Thyroid gland (tissue), 4 donors: ENCODE measurements around the gene PRODH. TPM values are rescaled to one million over a fixed set of nuclear protein-coding genes. Genes with fewer than 3 reads are reported as not detected.
"Not testable (repeated sequence)": the region's sequence is repeated elsewhere in the genome, so short reads cannot be mapped to it uniquely, and the experiment has no call there.

Source experiments
- DNase-seq, 2 donors: peaks; one replicate each; pipeline ENCODE4 v3.0.0-alpha.2; 2019
- H3K27ac ChIP-seq, 3 donors: fragments of 200-600 bp; sonication (generic); 1 replicate in 2 of 3; 2 replicates in 1 of 3; pipeline ENCODE4 v1.5.1; 2016 to 2019; ENCODE audit warnings: mild to moderate bottlenecking in 1 of 3, moderate library complexity in 1 of 3
- H3K27me3 ChIP-seq: fragments of 200-600 bp; sonication (generic); one replicate; pipeline ENCODE4 v1.5.1; 2019
- H3K36me3 ChIP-seq, 2 donors: fragments of 200-600 bp; sonication (generic); one replicate each; pipeline ENCODE4 v1.5.1; 2016 to 2019
- H3K4me1 ChIP-seq, 2 donors: fragments of 200-600 bp; sonication (generic); one replicate each; pipeline ENCODE4 v1.5.1; 2017 to 2019
- H3K4me3 ChIP-seq, 3 donors: fragments of 200-600 bp; sonication (generic); replicated peaks in 1 of 3; 1 replicate in 2 of 3; 2 replicates in 1 of 3; pipeline ENCODE4 v1.5.1; 2016; ENCODE audit warnings: mild to moderate bottlenecking in 1 of 3
- H3K9me3 ChIP-seq: fragments of 200-600 bp; sonication (generic); one replicate; pipeline ENCODE4 v1.5.1; 2017
- CTCF ChIP-seq, 6 experiments: fragments of 200-600 bp in 3 of 6; fragments of 450-650 bp in 3 of 6; sonication (generic) in 3 of 6; IDR thresholded peaks; one replicate each; pipeline ENCODE4 v1.5.1; 2016 to 2019; ENCODE audit warnings: antibody characterized with exemption in 6 of 6, mild to moderate bottlenecking in 2 of 6, inconsistent platforms in 1 of 6, moderate library complexity in 1 of 6
- POLR2A ChIP-seq, 2 donors: fragments of 450-650 bp; IDR thresholded peaks; one replicate each; pipeline ENCODE4 v1.6.1; 2017; ENCODE audit warnings: antibody characterized with exemption in 2 of 2, mild to moderate bottlenecking in 2 of 2, moderate library complexity in 1 of 2
- WGBS, 2 donors: methylation state at CpG; one replicate each; pipeline ENCODE4 v1.1.5; 2017; 5-methylcytosine and 5-hydroxymethylcytosine counted together
- intact Hi-C: fragments of 100-400 bp; cut with DNase I; formaldehyde crosslinking; loops from one replicate; pipeline ENCODE4 v1.15.1; 2023
- total RNA-seq, 4 donors: library from RNA; depleted of rRNA; stranded (reverse); fragments of >200 nt; gene quantifications; one replicate each; pipeline ENCODE4 v1.2.3, GENCODE V29; 2016

The PRODH gene
- total RNA-seq, 4 donors from 2014 or later = 1.6 to 10.2 (median 5.2) TPM

DNA sequence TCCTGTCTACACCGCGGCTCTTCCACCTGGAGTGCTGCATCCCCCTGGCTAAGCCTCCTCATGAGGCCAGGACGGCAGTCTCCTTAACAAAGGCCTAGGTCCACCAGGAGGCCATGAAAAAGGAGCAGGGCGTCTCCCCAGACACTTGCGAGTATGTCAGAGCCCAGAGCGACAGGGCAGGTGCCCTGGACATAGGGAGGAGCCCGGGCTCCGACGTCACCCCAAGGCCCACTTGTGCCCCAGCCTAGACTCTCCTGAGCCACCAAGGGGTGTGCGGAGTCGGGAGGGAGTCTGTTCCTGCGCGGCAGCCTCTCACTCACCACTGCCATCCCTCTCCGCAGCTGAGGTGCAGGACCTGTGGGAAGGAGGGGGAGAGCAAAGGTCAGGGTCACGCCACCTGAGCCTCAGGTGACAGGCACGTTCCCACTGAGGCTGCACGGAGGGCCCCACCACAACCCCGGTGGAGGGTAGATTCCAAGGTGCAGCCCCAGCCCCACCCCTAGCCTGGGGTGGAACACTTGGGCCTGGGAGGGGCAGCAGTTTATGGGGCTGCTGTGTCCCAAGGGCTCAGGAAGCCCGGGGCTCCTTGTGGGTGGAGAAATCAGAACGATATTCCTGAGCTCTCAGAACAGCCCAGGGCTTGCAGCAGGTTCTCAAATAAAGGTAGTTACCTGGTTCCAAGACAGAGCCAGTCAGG lies 10.6 kb downstream of the PRODH start:
- no CpG with 5 or more reads among the region's 20 CpGs for WGBS, 2 donors
- no peaks in the 10 kb centered on the region for H3K9me3 ChIP-seq
- TF ChIP-seq POLR2A (IDR thresholded peaks at IDR 0.05) = no peak
- no peak for TF ChIP-seq CTCF (IDR thresholded peaks at IDR 0.05)
- no peaks in the 10 kb centered on the region for H3K36me3 ChIP-seq
- intact Hi-C loops = no loop called here
- no peak overlapping the region for H3K27ac ChIP-seq
- no peak overlapping the region for H3K4me3 ChIP-seq
- H3K27me3 ChIP-seq = no peaks in the 10 kb centered on the region
- no peaks in the 10 kb centered on the region for H3K4me1 ChIP-seq
- no peak for DNase-seq

GRCh38 chr22:18920257-18920902 lies 15.7 kb downstream of the PRODH start:
- H3K36me3 ChIP-seq, H3K27ac ChIP-seq, DNase-seq, H3K4me1 ChIP-seq, H3K27me3 ChIP-seq, H3K9me3 ChIP-seq, H3K4me3 ChIP-seq, intact Hi-C loops: not testable (repeated sequence)
- WGBS, 2 donors = no CpG with 5 or more reads among the region's 12 CpGs

DNA sequence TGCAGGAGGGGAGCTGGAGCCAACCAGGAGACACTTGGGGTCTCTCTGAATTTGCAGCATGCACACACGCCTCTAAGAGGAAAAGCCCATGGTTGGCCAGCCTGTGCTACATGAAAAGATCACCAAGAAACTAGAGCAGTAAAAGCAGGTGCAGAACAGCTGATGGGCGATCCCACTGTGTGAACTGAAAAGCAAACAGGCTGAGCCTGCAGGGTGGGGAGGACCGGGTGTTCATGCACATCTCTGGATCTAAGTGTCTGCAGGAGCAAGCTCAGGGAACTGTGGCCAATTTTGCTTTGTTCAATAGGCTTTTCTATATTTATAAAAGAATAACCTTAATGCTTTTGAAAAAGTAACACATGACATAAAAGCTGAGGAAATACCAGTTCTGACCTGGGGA lies 18.3 kb downstream of the PRODH start:
- H3K4me3 ChIP-seq, H3K27me3 ChIP-seq, H3K4me1 ChIP-seq, DNase-seq, H3K36me3 ChIP-seq, H3K27ac ChIP-seq, intact Hi-C loops, H3K9me3 ChIP-seq: not testable (repeated sequence)
- WGBS, 2 donors = 89% methylated on average over 1 of the region's 3 CpGs; no CpG with 5 or more reads in 1 of the 2 donors

DNA sequence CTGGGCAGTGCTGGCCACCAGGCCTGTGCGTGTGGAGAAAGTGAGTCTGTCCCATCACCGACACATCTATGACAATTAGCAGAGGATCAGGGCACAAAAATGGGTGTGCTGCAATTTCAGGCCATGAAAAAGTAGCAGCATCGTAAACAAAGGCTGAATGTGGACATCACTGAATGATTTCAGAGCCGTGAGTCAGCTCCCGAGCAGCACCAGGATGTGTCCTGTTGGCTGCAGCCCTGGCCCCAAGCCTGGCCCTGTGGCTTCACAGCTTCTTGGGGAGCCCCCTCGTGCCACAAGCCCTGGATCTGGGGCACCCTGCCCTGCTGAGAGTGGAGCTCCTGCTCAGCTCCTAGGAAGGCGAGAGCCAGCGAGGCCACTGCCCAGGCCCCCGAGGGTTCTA lies 20.5 kb downstream of the PRODH start:
- H3K4me3 ChIP-seq, H3K4me1 ChIP-seq, H3K9me3 ChIP-seq, intact Hi-C loops, H3K27ac ChIP-seq, H3K27me3 ChIP-seq, H3K36me3 ChIP-seq, DNase-seq: not testable (repeated sequence)
- WGBS, 2 donors = no CpG with 5 or more reads among the region's 9 CpGs

GRCh38 chr22:18914558-18914957 lies 21.5 kb downstream of the PRODH start:
- DNase-seq, H3K36me3 ChIP-seq, H3K4me3 ChIP-seq, H3K27me3 ChIP-seq, H3K9me3 ChIP-seq, intact Hi-C loops, H3K27ac ChIP-seq, H3K4me1 ChIP-seq: not testable (repeated sequence)
- no CpG with 5 or more reads among the region's 10 CpGs for WGBS, 2 donors

- H3K27me3 ChIP-seq, DNase-seq, H3K27ac ChIP-seq, H3K4me1 ChIP-seq, H3K4me3 ChIP-seq, H3K9me3 ChIP-seq, H3K36me3 ChIP-seq, intact Hi-C loops: not testable (repeated sequence)
- WGBS, 2 donors = no CpG with 5 or more reads among the region's 10 CpGs
Observed at GRCh38 chr22:18912264-18912946, 23.7 kb downstream of the PRODH start.

DNA sequence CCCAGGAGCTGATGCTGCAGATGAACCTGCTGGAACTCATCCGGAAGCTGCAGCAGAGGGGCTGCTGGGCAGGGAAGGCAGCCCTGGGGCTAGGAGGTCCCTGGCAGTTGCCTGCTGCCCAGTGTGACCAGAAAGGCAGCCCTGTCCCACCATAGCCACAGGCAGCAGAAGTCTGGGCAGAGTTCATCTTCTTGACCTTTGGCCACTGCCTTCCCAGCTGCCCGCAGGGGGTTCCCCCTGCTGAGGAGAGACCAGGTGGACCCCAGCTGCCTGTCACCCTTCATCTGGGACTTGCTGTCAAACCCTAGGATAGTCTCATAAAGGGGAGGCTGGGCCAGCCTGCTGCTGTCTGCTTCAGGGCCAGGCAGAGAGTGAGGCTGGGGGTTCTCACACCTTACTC lies 24.6 kb downstream of the PRODH start:
- H3K4me1 ChIP-seq, H3K9me3 ChIP-seq, H3K36me3 ChIP-seq, H3K4me3 ChIP-seq, H3K27me3 ChIP-seq, H3K27ac ChIP-seq, intact Hi-C loops, DNase-seq: not testable (repeated sequence)
- no CpG with 5 or more reads among the region's 2 CpGs for WGBS, 2 donors

DNA sequence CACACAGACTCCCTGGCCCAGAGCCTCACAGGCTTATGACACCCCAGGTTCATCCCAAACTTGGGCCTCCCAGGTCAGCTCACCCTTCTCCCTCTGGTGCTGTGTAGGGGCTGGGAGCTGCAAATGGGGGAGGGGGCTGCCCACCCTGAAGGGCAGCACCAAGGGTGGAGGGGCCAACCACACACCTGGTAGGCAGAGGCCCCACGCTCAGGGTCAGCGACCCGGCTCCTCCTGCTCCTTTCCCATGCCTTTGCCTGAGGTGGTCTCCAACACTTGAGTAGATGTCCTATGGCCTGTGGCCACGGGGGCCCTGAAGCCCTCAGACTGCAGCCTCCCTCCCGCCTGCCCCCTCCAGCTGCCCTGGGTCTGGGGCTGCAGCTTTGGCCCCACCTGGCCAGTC lies 26.5 kb downstream of the PRODH start:
- H3K4me3 ChIP-seq = no peak overlapping the region
- no peaks in the 10 kb centered on the region for H3K9me3 ChIP-seq
- WGBS, 2 donors = no CpG with 5 or more reads among the region's 5 CpGs
- no peak overlapping the region for H3K27ac ChIP-seq
- DNase-seq = no peak
- H3K27me3 ChIP-seq = no peaks in the 10 kb centered on the region
- H3K36me3 ChIP-seq = no peaks in the 10 kb centered on the region
- no peak for TF ChIP-seq CTCF (IDR thresholded peaks at IDR 0.05)
- no peak for TF ChIP-seq POLR2A (IDR thresholded peaks at IDR 0.05)
- intact Hi-C loops = no loop called here
- no peaks in the 10 kb centered on the region for H3K4me1 ChIP-seq
